ENCODE results near the gene SERPINE3.

Gene SERPINE3

GRCh38 chr13:51328488-51328887, 11.0 kb upstream of the SERPINE3 start:
- no peak for DNase-seq (ENCODE audit: low read depth in 2 of 2)

- DNase-seq (ENCODE audit: low read depth in 2 of 2): no peak
Observed at GRCh38 chr13:51329606-51330005, 9.9 kb upstream of the SERPINE3 start.

- no peak for DNase-seq (ENCODE audit: low read depth in 2 of 2)
Observed at GRCh38 chr13:51330791-51331190, 8.7 kb upstream of the SERPINE3 start.

GRCh38 chr13:51331354-51331861, 8.1 kb upstream of the SERPINE3 start:
- DNase-seq (ENCODE audit: low read depth in 2 of 2): no peak

- no peak for DNase-seq (ENCODE audit: low read depth in 2 of 2)
Observed at GRCh38 chr13:51332566-51333361, 6.7 kb upstream of the SERPINE3 start.

- no peak for DNase-seq (ENCODE audit: low read depth in 2 of 2)
Observed at GRCh38 chr13:51333421-51333820, 6.1 kb upstream of the SERPINE3 start.

GRCh38 chr13:51333826-51334225, 5.7 kb upstream of the SERPINE3 start:
- no peak for DNase-seq (ENCODE audit: low read depth in 2 of 2)

- no peak for DNase-seq (ENCODE audit: low read depth in 2 of 2)
Observed at GRCh38 chr13:51336746-51337145, 2.7 kb upstream of the SERPINE3 start.

- DNase-seq (ENCODE audit: low read depth in 2 of 2): no peak
Observed at GRCh38 chr13:51339952-51340732, 651 bp downstream of the SERPINE3 start.

- DNase-seq (ENCODE audit: low read depth in 2 of 2): no peak
Observed at GRCh38 chr13:51341232-51341631, 1.7 kb downstream of the SERPINE3 start.

- DNase-seq (ENCODE audit: low read depth in 2 of 2): no peak
Observed at GRCh38 chr13:51341791-51342190, 2.3 kb downstream of the SERPINE3 start.

GRCh38 chr13:51342706-51343105, 3.2 kb downstream of the SERPINE3 start:
- DNase-seq (ENCODE audit: low read depth in 2 of 2): no peak

- DNase-seq (ENCODE audit: low read depth in 2 of 2): no peak
Observed at GRCh38 chr13:51343475-51343874, 4.0 kb downstream of the SERPINE3 start.

- DNase-seq (ENCODE audit: low read depth in 2 of 2): no peak
Observed at GRCh38 chr13:51346397-51346796, 6.9 kb downstream of the SERPINE3 start.

GRCh38 chr13:51347099-51347498, 7.6 kb downstream of the SERPINE3 start:
- no peak for DNase-seq (ENCODE audit: low read depth in 2 of 2)

- DNase-seq (ENCODE audit: low read depth in 2 of 2): no peak
Observed at GRCh38 chr13:51348069-51348967, 8.8 kb downstream of the SERPINE3 start.

GRCh38 chr13:51349016-51349415, 9.5 kb downstream of the SERPINE3 start:
- DNase-seq (ENCODE audit: low read depth in 2 of 2): no peak

- DNase-seq (ENCODE audit: low read depth in 2 of 2): no peak
Observed at GRCh38 chr13:51355217-51355616, 15.7 kb downstream of the SERPINE3 start.

GRCh38 chr13:51357928-51358595, 18.6 kb downstream of the SERPINE3 start:
- DNase-seq (ENCODE audit: low read depth in 2 of 2): no peak

GRCh38 chr13:51359352-51359751, 19.9 kb downstream of the SERPINE3 start:
- DNase-seq (ENCODE audit: low read depth in 2 of 2): no peak

- DNase-seq (ENCODE audit: low read depth in 2 of 2): no peak
Observed at GRCh38 chr13:51360489-51360888, 21.0 kb downstream of the SERPINE3 start.
